DMS79 (cell line): Measurements from ENCODE around the gene LRRC10.

ENCODE experiments used
- DNase-seq: peaks from one replicate; lab custom pipeline; 2025; lab: John Stamatoyannopoulos, UW

LRRC10 gene

GRCh38 chr12:69610729-69611128 lies at the start of gene LRRC10:
TSS of gene LRRC10 (minus strand) at chr12:69610907. CDS start at chr12:69610838, 69 bp downstream.
- DNase-seq = no peak

GRCh38 chr12:69660164-69660863 lies 49.6 kb upstream of the LRRC10 start:
- no peak for DNase-seq

- DNase-seq = no peak
Measured at GRCh38 chr12:69658203-69658602, 47.5 kb upstream of the LRRC10 start.

- no peak for DNase-seq
Measured at GRCh38 chr12:69657376-69658137, 46.9 kb upstream of the LRRC10 start.

GRCh38 chr12:69655616-69656340 lies 45.1 kb upstream of the LRRC10 start:
- DNase-seq = no peak

- DNase-seq = no peak
Measured at GRCh38 chr12:69653703-69654102, 43.0 kb upstream of the LRRC10 start.

GRCh38 chr12:69651922-69652321 lies 41.2 kb upstream of the LRRC10 start:
- no peak for DNase-seq

- DNase-seq = no peak
Measured at GRCh38 chr12:69649529-69649928, 38.8 kb upstream of the LRRC10 start.

GRCh38 chr12:69648476-69648875 lies 37.8 kb upstream of the LRRC10 start:
- no peak for DNase-seq

GRCh38 chr12:69647178-69647577 lies 36.5 kb upstream of the LRRC10 start:
- DNase-seq = no peak

GRCh38 chr12:69645031-69645430 lies 34.3 kb upstream of the LRRC10 start:
- no peak for DNase-seq

- no peak for DNase-seq
Measured at GRCh38 chr12:69644511-69644910, 33.8 kb upstream of the LRRC10 start.

- no peak for DNase-seq
Measured at GRCh38 chr12:69642531-69642930, 31.8 kb upstream of the LRRC10 start.

GRCh38 chr12:69641546-69641945 lies 30.8 kb upstream of the LRRC10 start:
- DNase-seq = no peak

GRCh38 chr12:69639400-69640016 lies 28.8 kb upstream of the LRRC10 start:
- DNase-seq = no peak

- DNase-seq = no peak
Measured at GRCh38 chr12:69633061-69633460, 22.4 kb upstream of the LRRC10 start.

GRCh38 chr12:69630191-69630590 lies 19.5 kb upstream of the LRRC10 start:
- DNase-seq = no peak

GRCh38 chr12:69627501-69627900 lies 16.8 kb upstream of the LRRC10 start:
- DNase-seq = no peak

- no peak for DNase-seq
Measured at GRCh38 chr12:69623970-69624369, 13.3 kb upstream of the LRRC10 start.

- no peak for DNase-seq
Measured at GRCh38 chr12:69621551-69621950, 10.8 kb upstream of the LRRC10 start.

GRCh38 chr12:69620921-69621320 lies 10.2 kb upstream of the LRRC10 start:
- no peak for DNase-seq

- no peak for DNase-seq
Measured at GRCh38 chr12:69620077-69620476, 9.4 kb upstream of the LRRC10 start.
